Suppressor macrophage (primary cell): ENCODE data around the gene ZNF165.
"Not testable (repeated sequence)": the region's sequence is repeated elsewhere in the genome, so short reads cannot be mapped to it uniquely, and the experiment has no call there.

Experiments used
- DNase-seq, 4 experiments: peaks; one replicate each; pipeline ENCODE4 v3.0.0-alpha.2; 2020 to 2022

Gene ZNF165

GRCh38 chr6:28122283-28122682, 41.9 kb downstream of the ZNF165 start:
- DNase-seq: not testable (repeated sequence)

GRCh38 chr6:28124350-28124970, 44.1 kb downstream of the ZNF165 start, which contains the start of gene ZSCAN16:
Gene ZSCAN16 (plus strand): TSS chr6:28124609. CDS start chr6:28125444, 835 bp downstream.
- peak; percentile 88 to 92 (median 90) for DNase-seq

GRCh38 chr6:28124971-28125353, 44.6 kb downstream of the ZNF165 start:
- DNase-seq: peak in 2 of 4 experiments; percentile 23 to 45

- no peak for DNase-seq
These were observed 45.0 kb downstream of the ZNF165 start for GRCh38 chr6:28125401-28125800.

GRCh38 chr6:28134015-28134414, 53.6 kb downstream of the ZNF165 start:
- peak; percentile 37 to 65 (median 55) for DNase-seq

GRCh38 chr6:28134716-28135115, 54.3 kb downstream of the ZNF165 start:
- DNase-seq: peak; percentile 54 to 82 (median 66)

GRCh38 chr6:28135393-28135792, 55.0 kb downstream of the ZNF165 start:
- DNase-seq: peak; percentile 5 to 45 (median 23)

GRCh38 chr6:28136585-28137504, 56.5 kb downstream of the ZNF165 start:
- DNase-seq: peak; percentile 92 to 96 (median 94)

GRCh38 chr6:28137505-28137981, 57.2 kb downstream of the ZNF165 start:
- peak; percentile 38 to 81 (median 65) for DNase-seq
